ENCODE results near the gene SEC14L1.

The SEC14L1 gene

DNA sequence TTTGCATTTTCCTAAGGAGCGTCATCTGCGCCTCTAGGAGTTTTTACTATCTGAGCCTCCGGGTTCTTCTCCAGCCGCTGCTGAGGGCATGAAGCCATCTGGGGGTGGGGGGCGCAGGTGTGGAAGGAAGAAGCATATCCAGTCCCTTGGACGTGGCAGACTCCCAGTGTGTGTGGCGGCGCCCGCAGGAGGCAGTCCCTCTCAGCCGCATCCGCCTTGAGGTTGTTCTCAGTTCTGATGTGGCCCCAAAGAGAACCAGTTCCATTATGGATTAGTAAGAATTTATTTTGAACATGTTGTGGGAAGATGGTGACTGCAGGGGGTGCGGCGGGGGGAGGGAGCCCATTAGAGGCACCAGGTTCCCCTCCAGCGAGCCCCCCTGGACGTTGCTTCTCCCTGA lies 100.2 kb downstream of the SEC14L1 start:
- no peak for DNase-seq (ENCODE audit: low spot score)
- Histone ChIP-seq H3K36me3 (ENCODE audit: low read depth) (no peaks in the 10 kb centered on the region), H3K27me3 (ENCODE audit: insufficient read depth, poor library complexity, severe bottlenecking) (no peaks in the 10 kb centered on the region), H3K27ac (ENCODE audit: poor library complexity, severe bottlenecking) (no peak overlapping the region), H3K4me3 (ENCODE audit: severe bottlenecking) (no peak overlapping the region), H3K4me1 (ENCODE audit: insufficient read depth, poor library complexity, severe bottlenecking) (no peaks in the 10 kb centered on the region), H3K9me3 (ENCODE audit: severe bottlenecking) (no peaks in the 10 kb centered on the region)
- no peak for ATAC-seq (ENCODE audit: low read depth)
- TF ChIP-seq, protein P1, sequence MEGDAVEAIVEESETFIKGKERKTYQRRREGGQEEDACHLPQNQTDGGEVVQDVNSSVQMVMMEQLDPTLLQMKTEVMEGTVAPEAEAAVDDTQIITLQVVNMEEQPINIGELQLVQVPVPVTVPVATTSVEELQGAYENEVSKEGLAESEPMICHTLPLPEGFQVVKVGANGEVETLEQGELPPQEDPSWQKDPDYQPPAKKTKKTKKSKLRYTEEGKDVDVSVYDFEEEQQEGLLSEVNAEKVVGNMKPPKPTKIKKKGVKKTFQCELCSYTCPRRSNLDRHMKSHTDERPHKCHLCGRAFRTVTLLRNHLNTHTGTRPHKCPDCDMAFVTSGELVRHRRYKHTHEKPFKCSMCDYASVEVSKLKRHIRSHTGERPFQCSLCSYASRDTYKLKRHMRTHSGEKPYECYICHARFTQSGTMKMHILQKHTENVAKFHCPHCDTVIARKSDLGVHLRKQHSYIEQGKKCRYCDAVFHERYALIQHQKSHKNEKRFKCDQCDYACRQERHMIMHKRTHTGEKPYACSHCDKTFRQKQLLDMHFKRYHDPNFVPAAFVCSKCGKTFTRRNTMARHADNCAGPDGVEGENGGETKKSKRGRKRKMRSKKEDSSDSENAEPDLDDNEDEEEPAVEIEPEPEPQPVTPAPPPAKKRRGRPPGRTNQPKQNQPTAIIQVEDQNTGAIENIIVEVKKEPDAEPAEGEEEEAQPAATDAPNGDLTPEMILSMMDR (IDR thresholded peaks at IDR 0.05; ENCODE audit: poor library complexity, severe bottlenecking): no peak

DNA sequence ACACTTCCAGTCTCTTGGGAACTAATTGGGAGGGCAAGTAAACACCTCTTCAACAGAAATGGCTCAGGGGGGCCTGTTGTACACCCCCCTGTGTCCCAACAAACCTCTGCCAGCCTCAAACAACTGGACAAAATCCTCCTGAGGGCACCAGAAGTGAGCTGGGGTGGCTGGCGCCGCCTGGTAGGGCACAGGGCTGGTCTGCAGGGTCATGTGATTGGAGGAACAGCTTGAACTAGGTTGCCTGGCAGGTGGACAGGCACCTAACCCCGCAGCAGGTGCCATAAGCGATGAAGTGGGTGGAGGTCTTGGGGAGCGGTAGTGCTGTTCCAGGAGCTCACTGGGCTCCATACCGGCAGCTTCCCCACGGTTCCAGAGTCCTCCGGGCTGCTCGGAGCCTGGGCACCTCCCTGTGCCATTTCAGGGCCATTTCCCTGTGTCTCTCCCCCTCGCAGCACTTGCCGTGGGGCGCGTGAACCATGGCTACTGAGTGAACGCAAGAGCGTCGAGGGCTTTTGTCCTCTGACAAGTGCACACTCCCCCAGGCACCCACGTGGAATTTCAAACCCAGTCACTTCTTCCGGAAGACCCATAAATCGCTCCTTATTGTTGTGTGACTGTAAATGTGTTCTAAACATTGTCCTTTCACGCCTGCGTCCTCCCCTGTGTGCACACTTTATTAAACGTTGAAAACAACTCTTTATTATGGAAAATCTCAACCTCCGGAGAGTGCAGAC lies 101.5 kb downstream of the SEC14L1 start:
- Histone ChIP-seq H3K36me3 (ENCODE audit: low read depth) (no peaks in the 10 kb centered on the region), H3K4me3 (ENCODE audit: severe bottlenecking) (no peak overlapping the region), H3K4me1 (ENCODE audit: insufficient read depth, poor library complexity, severe bottlenecking) (no peaks in the 10 kb centered on the region), H3K9me3 (ENCODE audit: severe bottlenecking) (no peaks in the 10 kb centered on the region), H3K27ac (ENCODE audit: poor library complexity, severe bottlenecking) (no peak overlapping the region), H3K27me3 (ENCODE audit: insufficient read depth, poor library complexity, severe bottlenecking) (no peaks in the 10 kb centered on the region)
- ATAC-seq (ENCODE audit: low read depth) (no peak), DNase-seq (ENCODE audit: low spot score) (no peak)
- TF ChIP-seq, protein P1 (IDR thresholded peaks at IDR 0.05; ENCODE audit: poor library complexity, severe bottlenecking): peak; percentile 21

DNA sequence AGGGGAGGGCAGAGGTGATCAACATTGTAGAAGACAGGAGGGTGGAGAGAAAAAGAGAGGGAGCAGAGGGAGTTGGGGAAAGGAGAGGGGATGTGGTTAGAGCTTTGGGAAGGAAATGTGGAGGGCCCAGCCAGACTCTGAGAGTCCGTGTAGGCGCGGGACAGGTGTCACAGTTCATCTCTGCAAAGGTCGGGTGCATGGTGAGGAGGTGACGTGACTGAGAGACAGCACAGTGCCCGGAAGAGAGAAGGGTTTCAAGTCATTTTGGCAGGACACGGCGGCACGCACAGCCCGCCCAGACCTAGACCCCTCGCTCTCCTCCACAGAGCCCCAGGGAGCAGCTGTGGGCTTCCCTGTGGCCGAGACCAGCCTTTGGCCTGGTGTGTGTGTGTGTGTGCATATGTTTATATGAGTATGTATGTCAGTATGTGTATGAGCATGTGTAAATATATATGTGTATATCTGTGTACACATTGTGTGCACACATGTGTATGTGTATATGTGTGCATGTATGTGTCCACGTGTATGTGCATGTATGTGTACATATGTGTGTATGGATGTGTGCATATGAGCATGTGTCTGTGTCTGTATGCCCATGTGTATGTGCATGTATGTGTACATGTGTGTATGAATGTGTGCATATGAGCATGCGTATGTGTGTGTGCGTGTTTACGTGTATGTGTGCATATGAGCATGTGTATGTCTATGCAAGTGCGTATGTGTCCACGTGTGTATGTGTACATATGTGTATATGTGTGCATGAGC lies 104.6 kb downstream of the SEC14L1 start:
- ATAC-seq (ENCODE audit: low read depth): no peak
- Histone ChIP-seq H3K27me3 (ENCODE audit: insufficient read depth, poor library complexity, severe bottlenecking) (no peaks in the 10 kb centered on the region), H3K4me1 (ENCODE audit: insufficient read depth, poor library complexity, severe bottlenecking) (no peaks in the 10 kb centered on the region), H3K4me3 (ENCODE audit: severe bottlenecking) (no peak overlapping the region), H3K27ac (ENCODE audit: poor library complexity, severe bottlenecking) (no peak overlapping the region), H3K9me3 (ENCODE audit: severe bottlenecking) (no peaks in the 10 kb centered on the region), H3K36me3 (ENCODE audit: low read depth) (no peaks in the 10 kb centered on the region)
- no peak for DNase-seq (ENCODE audit: low spot score)
- TF ChIP-seq, protein P1 (IDR thresholded peaks at IDR 0.05; ENCODE audit: poor library complexity, severe bottlenecking): no peak

DNA sequence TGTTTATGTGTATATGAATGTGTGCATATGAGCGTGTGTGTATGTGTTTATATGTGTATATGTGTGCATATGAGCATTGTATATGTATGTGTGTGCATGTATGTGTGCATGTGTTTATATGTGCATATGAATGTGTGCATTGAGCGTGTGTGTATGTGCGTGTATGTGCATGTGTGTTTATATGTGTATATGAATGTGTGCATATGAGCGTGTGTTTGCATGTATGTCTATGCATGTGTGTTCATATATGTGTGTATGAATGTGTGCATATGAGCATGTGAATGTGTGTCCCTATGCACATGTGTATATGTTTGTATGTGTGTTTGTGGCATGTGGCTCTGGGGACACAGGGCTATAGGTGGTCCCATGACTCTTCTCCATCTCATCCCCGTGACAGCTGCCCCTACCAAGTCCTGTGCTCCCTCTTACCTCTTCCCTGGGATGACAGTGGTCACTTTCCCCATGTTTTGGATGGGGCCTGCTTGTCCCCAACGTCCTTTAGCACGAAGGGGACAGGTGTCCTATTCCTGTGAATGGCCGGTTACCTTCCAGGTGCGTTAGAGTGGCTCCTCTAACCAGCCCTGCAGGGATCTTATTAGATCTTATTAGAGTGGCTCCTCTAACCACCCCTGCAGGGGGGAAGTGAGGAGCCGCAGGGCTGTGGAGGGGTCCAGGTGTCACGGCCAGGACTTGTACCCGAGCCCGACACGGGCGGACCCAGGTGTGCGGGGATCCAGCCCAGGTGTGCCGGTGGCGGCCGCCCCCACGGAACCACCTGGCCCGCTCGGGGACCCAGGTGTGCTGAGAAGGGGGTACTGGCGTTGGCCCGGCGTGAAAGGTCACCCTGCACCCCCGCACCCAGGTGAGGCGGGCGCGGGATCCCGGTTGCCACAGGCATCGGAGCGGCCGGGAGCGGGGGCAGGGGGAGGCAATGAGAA lies 105.6 kb downstream of the SEC14L1 start:
- no peaks in the 10 kb centered on the region for H3K9me3 ChIP-seq (ENCODE audit: severe bottlenecking)
- peak overlapping the region; percentile 34 for H3K4me3 ChIP-seq (ENCODE audit: severe bottlenecking)
- DNase-seq (ENCODE audit: low spot score) (no peak), ATAC-seq (ENCODE audit: low read depth) (no peak)
- TF ChIP-seq, protein P1 (IDR thresholded peaks at IDR 0.05; ENCODE audit: poor library complexity, severe bottlenecking): no peak
- no peak overlapping the region for H3K27ac ChIP-seq (ENCODE audit: poor library complexity, severe bottlenecking)
- H3K27me3 ChIP-seq (ENCODE audit: insufficient read depth, poor library complexity, severe bottlenecking): no peaks in the 10 kb centered on the region
- H3K36me3 ChIP-seq (ENCODE audit: low read depth): no peaks in the 10 kb centered on the region
- no peaks in the 10 kb centered on the region for H3K4me1 ChIP-seq (ENCODE audit: insufficient read depth, poor library complexity, severe bottlenecking)
